Activated CD4-positive, CD25-positive, alpha-beta regulatory T cell treated with anti-CD3 and anti-CD28 coated beads, Interleukin-2, amount 50 U/mL, for 16 hours (primary cell): ENCODE measurements around the gene GPR137B.

ENCODE experiments used
- DNase-seq: peaks from one replicate; pipeline ENCODE4 v3.0.0-alpha.2; 2020; ENCODE audit warnings: low read depth, low spot score

The GPR137B gene

GRCh38 chr1:236200925-236201324 is 58.6 kb downstream of the GPR137B start:
- no peak for DNase-seq

GRCh38 chr1:236201786-236202185 is 59.4 kb downstream of the GPR137B start:
- no peak for DNase-seq

GRCh38 chr1:236204039-236204438 is 61.7 kb downstream of the GPR137B start:
- no peak for DNase-seq

GRCh38 chr1:236204656-236205055 is 62.3 kb downstream of the GPR137B start:
- DNase-seq: no peak

GRCh38 chr1:236206548-236206947 is 64.2 kb downstream of the GPR137B start:
- no peak for DNase-seq

- DNase-seq: no peak
Measured at GRCh38 chr1:236207121-236207520, 64.8 kb downstream of the GPR137B start.

DNA sequence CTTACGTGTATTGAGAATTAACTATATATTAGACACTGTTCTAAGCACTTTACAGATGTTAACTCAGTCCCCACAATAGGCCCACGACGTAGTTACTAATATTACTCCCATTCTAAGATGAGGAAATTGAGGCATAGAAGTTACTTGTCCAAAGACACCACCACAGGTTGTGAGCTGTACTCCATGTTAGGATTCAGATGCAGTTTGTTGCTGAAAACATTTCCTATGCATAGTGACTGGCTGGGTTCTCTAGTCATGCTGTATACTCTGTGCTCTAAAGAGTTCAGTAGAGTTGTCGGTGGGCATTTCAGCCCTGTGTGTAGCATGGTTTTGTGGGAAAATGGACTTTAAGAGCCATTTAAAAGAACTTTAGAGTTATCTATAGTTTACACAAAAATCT is 65.2 kb downstream of the GPR137B start:
- DNase-seq: no peak

GRCh38 chr1:236209185-236209584 is 66.8 kb downstream of the GPR137B start:
- DNase-seq: no peak

DNA sequence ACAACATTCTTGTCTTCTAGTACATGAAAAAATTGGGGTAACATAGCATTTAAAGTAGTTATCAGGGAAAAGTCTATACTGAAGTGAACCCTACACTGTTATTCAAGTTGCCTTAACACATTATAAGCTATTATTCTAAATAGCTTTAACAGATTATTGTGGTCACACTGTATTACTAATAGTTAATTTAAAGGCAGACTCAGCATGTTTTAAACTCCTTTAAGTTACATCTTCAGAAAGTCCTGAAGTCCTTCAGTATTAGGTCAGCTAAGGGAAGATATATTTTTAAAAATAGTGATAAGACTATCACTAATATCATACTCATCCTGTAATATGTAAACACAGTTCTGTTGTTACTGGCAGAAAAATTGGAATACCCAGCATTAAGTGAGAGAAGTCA is 67.4 kb downstream of the GPR137B start:
- no peak for DNase-seq

DNA sequence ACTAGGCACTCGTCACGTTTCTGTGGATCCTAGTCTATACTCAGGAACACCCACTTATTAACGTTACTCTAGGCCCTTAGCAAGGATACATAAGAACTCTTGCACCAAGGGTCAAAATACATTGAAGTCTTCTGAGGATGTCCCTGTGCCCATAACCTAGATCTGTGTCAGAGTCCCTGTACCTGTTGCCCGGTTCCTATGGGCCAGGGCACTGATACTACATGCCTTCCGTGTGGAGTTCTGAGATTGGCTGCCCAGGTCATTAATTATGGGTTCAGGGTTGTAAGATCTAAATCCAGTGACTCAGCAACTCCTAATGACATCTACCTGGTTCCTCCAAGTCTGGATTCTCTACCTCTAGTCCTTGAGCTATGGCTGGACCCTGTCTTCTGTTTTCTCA is 69.5 kb downstream of the GPR137B start:
- DNase-seq: no peak

GRCh38 chr1:236213534-236213933 is 71.2 kb downstream of the GPR137B start:
- no peak for DNase-seq

DNA sequence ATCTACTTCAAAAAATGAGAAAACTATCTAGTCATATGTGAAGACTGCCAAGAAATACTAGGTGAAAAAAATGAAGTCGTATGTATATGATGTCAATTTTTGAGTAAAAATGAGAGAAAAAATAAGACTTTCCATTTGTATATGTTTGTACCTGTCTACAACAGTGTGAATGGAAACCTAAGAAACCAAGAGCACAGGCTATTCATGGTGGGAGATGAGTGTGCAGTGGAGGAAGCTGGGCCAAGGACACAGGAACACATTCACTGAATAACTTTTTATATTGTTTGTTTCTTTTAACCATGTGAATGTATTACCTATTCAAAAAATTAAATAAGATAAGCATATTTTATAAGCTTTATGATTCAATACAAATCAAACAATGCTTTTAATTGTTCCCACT is 72.4 kb downstream of the GPR137B start:
- no peak for DNase-seq

DNA sequence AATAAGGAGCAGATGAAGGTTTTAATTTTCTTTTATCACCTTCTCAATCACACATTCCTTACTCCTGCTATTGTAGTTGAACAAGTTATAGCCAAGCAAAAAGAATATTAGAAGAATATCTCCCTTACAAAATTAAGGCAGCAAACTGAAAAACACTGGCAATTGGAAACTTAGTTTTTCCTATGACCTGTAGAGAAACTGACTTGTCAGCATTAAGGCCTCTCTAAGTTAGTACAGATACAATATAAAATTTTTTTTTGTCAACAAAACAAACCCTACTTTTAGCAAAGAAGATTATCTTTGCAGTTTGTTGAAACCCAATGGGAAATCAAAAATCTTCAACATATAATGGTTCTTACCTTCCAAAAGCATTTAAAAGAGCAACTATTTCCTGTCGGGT is 78.1 kb downstream of the GPR137B start:
- no peak for DNase-seq

GRCh38 chr1:236222632-236223031 is 80.3 kb downstream of the GPR137B start:
- DNase-seq: no peak

DNA sequence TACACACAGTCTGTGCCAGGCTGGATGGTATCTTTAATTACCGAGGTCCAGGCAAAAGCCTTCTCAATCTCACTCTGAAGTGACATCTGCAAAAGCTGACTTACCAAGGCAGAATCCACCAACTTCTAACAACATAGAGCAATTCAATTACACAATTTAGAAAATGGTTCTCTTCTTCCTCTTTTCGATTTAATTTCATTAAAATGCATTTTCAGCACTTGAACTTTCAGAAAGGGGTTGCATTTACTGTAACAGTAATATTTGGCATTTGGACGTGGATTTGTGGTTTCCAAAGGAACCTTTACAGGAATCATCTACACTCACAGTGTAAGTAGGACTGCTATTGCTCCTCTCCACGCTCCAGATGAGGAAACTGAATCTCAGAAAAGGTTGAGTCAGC is 86.1 kb downstream of the GPR137B start:
- no peak for DNase-seq

GRCh38 chr1:236235116-236235515 is 92.8 kb downstream of the GPR137B start:
- DNase-seq: no peak

GRCh38 chr1:236239092-236239585 is 96.8 kb downstream of the GPR137B start:
- no peak for DNase-seq

DNA sequence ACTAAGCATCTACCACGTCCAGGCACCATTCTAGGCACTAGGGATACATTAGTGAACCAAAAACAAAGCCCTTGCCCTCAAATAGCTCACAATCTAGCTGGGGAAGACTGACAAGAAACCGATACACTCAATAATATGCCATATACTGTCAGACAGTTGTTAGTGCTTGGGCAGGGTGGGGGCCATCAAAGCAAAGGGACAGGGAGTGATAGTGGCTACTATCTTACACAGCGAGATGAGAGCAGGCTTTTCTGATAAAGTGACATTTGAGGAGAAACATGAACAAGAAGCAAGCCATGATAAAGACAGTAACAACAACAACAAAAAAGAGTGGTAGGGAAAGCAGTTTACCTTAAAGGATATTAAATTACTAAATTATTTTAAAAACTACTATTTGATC is 98.3 kb downstream of the GPR137B start:
- no peak for DNase-seq

DNA sequence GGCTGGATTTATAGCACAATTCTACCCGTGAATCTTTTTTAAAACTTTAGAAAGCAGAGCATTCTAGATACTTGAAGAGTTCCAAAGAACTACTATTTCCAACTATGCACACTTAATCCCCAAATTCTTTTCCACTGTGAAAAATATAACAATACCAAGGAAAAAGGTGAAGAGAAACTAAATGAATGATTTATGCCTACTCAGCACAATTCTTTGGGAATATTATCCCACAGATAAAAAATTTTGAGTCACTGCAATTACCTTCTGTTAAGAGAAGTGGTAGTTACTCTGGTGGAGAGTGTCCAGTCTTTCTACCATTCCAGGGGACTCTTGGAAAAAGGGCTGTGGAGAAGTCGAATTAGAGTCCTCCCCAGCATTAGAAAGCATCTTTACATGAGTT is 100.2 kb downstream of the GPR137B start:
- no peak for DNase-seq

- DNase-seq: no peak
Measured at GRCh38 chr1:236247286-236247685, 104.9 kb downstream of the GPR137B start.

DNA sequence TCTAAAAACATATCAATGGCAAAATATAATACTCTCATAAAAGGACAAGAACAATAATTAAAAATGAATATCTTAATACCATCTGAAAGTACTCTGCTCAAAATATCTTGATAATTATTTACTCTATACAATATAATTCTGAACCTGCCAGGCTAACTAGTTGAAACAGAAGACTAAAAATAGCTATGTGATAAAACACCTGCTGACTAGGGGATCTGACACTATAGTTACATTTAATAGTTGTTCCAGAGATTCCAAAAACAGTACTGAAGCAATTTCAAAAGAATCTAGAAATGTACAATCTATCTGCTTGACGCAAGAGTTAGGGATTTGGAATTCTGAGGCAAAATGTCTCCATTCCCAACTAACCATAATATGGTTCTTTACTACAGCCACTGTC is 109.2 kb downstream of the GPR137B start:
- DNase-seq: no peak

DNA sequence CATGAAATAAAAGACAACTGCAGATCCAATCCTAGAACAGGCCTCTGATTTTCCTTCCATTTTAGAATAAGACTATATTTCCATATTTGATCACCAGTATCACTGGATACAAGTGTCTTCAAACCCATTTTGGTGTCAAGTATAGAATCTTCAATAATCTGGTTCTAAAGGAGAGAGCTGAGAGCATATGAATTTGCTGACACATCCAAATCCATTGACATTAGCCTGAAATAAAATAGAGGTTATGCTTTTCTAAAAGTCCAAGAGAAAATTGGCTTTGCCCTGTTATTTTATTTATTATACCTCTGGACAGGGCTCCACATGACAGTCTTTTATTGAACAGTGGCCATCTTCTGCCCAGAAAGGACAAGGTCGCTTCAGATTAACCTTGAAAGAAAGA is 110.8 kb downstream of the GPR137B start:
- DNase-seq: no peak

DNA sequence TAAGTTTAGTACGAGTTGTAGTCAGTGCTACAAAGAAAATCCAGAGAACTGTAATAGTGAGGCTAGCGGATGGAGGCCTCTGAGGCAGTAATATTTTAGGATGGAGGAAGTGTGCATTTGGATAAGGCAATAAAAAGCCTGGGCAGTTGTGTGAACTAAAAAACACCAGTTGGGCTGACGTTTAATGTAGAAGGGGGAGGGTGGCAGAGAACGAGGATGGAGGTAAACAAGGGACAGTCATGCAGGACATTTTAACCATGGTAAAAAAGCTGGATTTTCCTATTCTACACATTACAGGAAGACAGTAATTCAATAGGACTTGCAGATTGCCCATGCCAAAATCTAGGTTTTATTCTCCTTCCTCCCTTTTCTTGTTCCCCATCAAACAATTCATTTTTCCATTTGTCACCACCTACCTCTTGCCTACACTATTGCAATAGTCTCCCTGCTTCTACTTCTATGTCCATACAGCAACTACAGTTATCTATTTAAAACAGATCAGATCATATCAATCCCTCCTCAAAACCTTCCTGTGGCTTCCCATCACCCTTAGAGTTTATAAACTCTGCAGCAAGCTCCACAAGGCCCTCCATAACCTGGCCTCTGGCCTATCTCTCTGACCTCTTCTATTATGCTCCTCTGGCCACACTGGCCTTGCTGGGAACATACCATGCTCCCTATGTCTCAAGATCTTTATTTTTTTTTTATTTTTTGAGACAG is 111.7 kb downstream of the GPR137B start:
- no peak for DNase-seq

- DNase-seq: no peak
Measured at GRCh38 chr1:236257216-236257615, 114.9 kb downstream of the GPR137B start.
